Heart right ventricle (tissue), 16 donors: ENCODE data around the gene SNX24. TPM values are rescaled to one million over a fixed set of nuclear protein-coding genes. Genes with fewer than 3 reads are reported as not detected.

Experiments
- ATAC-seq, 8 donors: fragments of 200-7000 bp; cut with Tn5 transposase; one replicate each; pipeline ENCODE4 v1.9.1; 2020; ENCODE audit warnings: mild to moderate bottlenecking in 8 of 8, moderate library complexity in 8 of 8, moderate number of reproducible peaks in 1 of 8
- DNase-seq, 2 donors: peaks; one replicate each; pipeline ENCODE4 v3.0.0-alpha.2; 2020
- H3K27ac ChIP-seq, 10 donors: fragments of 200-600 bp; sonication (generic) in 2 of 10; one replicate each; pipeline versions ENCODE4 v1.5.0 to v1.8.0; 2020 to 2022; ENCODE audit warnings: mild to moderate bottlenecking in 3 of 10
- H3K27me3 ChIP-seq, 7 donors: fragments of 200-600 bp; one replicate each; pipeline ENCODE4 v1.8.0; 2021 to 2022; ENCODE audit warnings: mild to moderate bottlenecking in 2 of 7
- H3K36me3 ChIP-seq, 9 donors: fragments of 200-600 bp; sonication (generic) in 1 of 9; one replicate each; pipeline versions ENCODE4 v1.5.0 to v1.8.0; 2020 to 2022; ENCODE audit warnings: mild to moderate bottlenecking in 2 of 9
- H3K4me1 ChIP-seq, 9 donors: fragments of 200-600 bp; sonication (generic) in 1 of 9; one replicate each; pipeline versions ENCODE4 v1.5.0 to v1.8.0; 2020 to 2022; ENCODE audit warnings: mild to moderate bottlenecking in 4 of 9
- H3K4me3 ChIP-seq, 10 donors: fragments of 200-600 bp; sonication (generic) in 2 of 10; one replicate each; pipeline versions ENCODE4 v1.5.0 to v1.8.0; 2020 to 2022; ENCODE audit warnings: mild to moderate bottlenecking in 7 of 10, moderate library complexity in 2 of 10
- H3K9me3 ChIP-seq, 11 donors: fragments of 200-600 bp in 10 of 11; sonication (generic) in 2 of 11; one replicate each; pipeline versions ENCODE4 v1.5.0 to v1.8.0; 2013 to 2022; ENCODE audit warnings: mild to moderate bottlenecking in 2 of 11, control low read depth in 1 of 11, moderate library complexity in 1 of 11
- CTCF ChIP-seq, 9 donors: fragments of 200-600 bp; sonication (generic) in 2 of 9; IDR thresholded peaks; one replicate each; pipeline versions ENCODE4 v1.5.0 to v1.8.0; 2021 to 2022; ENCODE audit warnings: antibody characterized with exemption in 9 of 9, mild to moderate bottlenecking in 5 of 9, moderate library complexity in 1 of 9
- WGBS, 2 donors: extraction: QIAGEN DNeasy Blood & Tissue Kit; methylation state at CpG; one replicate each; pipeline ENCODE4 v1.1.7; 2013; ENCODE audit warnings: inconsistent platforms in 1 of 2; 5-methylcytosine and 5-hydroxymethylcytosine counted together
- intact Hi-C, 10 donors: fragments of 100-400 bp; cut with DNase I; formaldehyde crosslinking; loops; one replicate each; pipeline versions ENCODE4 v1.11.1 to v1.14.2; 2022
- polyA plus RNA-seq, 2 donors: library from polyadenylated mRNA; stranded (reverse); fragments of 200-250 nt; gene quantifications; one replicate each; pipeline ENCODE4 v1.2.3, GENCODE V29; 2013
- total RNA-seq, 10 donors: library from RNA; stranded (reverse); fragmentation: NEBNext Ultra II Directional in 3 of 10; extraction: Animal tissue kit (Norgen Biotek cat#: 25700) in 3 of 10; gene quantifications; one replicate each; pipeline versions ENCODE4 v1.2.1 to v1.2.4, GENCODE V29; 2021 to 2023
- donor health status: Arrhythmogenic right ventricular cardiomyopathy.
- donor health status: ischemic (EF 13 %, LVEDD 7.1; RV severe dilation, severe dysfunction).
- donor health status: healthy with polysubstance abuse.
- donor health status: DM: no; HTN: yes; CAD: no.
- donor health status: DM: no; HTN: no; CAD: no.
- donor health status: ischemic (EF 25% LVEDD 6.9; RV normal size, moderate dysfunction).
- donor health status: ischemic (EF 25% LVEDD 5.7; RV mildly dilated, moderate dysfunction).
- donor health status: healthy.
- donor health status: DM: yes; HTN: yes; CAD: no.
- donor health status: Ischemic cardiomyopathy.
- donor health status: ischemic (EF 35%, LVEDD 5.7; RV mildly dilated, moderate dysfunction).
- donor health status: nonischemic (EF 11% LVEDD 7.7; RV severe dilation, severe dysfunction).
- donor health status: DM: yes; HTN: yes; CAD: no.
- donor health status: PGD.
- donor health status: ischemic (EF 29% LVEDD 5.4; RV normal size, mild dysfunction).
- donor health status: nonischemic (EF 23%, LVEDD 6.1; RV moderate dilation, normal function).

The SNX24 gene
- total and polyA plus RNA-seq, 12 donors: 11.7 to 16.3 (median 13.8) TPM

GRCh38 chr5:122947372-122947771 lies 102.0 kb downstream of the SNX24 start:
- Histone ChIP-seq H3K27ac (no peak overlapping the region), H3K27me3 (no peaks in the 10 kb centered on the region), H3K36me3 (peaks cover 0 to 9% (median 0%) of the 10 kb centered on the region in 9 donors), H3K9me3 (no peaks in the 10 kb centered on the region), H3K4me1 (peaks cover 0 to 19% (median 0%) of the 10 kb centered on the region in 9 donors), H3K4me3 (no peak overlapping the region)
- no peak for TF ChIP-seq CTCF (IDR thresholded peaks at IDR 0.05)
- DNase-seq (no peak), ATAC-seq (no peak)
- WGBS, 2 donors: 90 to 96% methylated on average over 1 of the region's 1 CpG
- intact Hi-C loops: no loop called here

- Histone ChIP-seq H3K36me3 (peaks cover 0 to 9% (median 0%) of the 10 kb centered on the region in 9 donors), H3K27me3 (no peaks in the 10 kb centered on the region), H3K27ac (no peak overlapping the region), H3K9me3 (no peaks in the 10 kb centered on the region), H3K4me1 (peaks cover 0 to 15% (median 0%) of the 10 kb centered on the region in 9 donors), H3K4me3 (no peak overlapping the region)
- intact Hi-C loops: no loop called here
- no peak for ATAC-seq
- DNase-seq: no peak
- WGBS, 2 donors: 46 to 65% methylated on average over 3 of the region's 3 CpGs
- no peak for TF ChIP-seq CTCF (IDR thresholded peaks at IDR 0.05)
Observed at GRCh38 chr5:122947772-122948171, 102.4 kb downstream of the SNX24 start.

GRCh38 chr5:122948319-122948718 lies 102.9 kb downstream of the SNX24 start:
- DNase-seq: no peak
- Histone ChIP-seq H3K9me3 (no peaks in the 10 kb centered on the region), H3K4me3 (no peak overlapping the region), H3K36me3 (peaks cover 0 to 9% (median 0%) of the 10 kb centered on the region in 9 donors), H3K4me1 (peaks cover 0 to 9% (median 0%) of the 10 kb centered on the region in 9 donors), H3K27ac (no peak overlapping the region), H3K27me3 (no peaks in the 10 kb centered on the region)
- intact Hi-C loops: no loop called here
- WGBS, 2 donors: 94 to 95% methylated on average over 2 of the region's 2 CpGs
- no peak for TF ChIP-seq CTCF (IDR thresholded peaks at IDR 0.05)
- ATAC-seq: no peak

- Histone ChIP-seq H3K4me3 (no peak overlapping the region), H3K27ac (no peak overlapping the region), H3K4me1 (no peaks in the 10 kb centered on the region), H3K36me3 (peaks cover 0 to 16% (median 0%) of the 10 kb centered on the region in 9 donors), H3K9me3 (peaks cover 0 to 3% (median 0%) of the 10 kb centered on the region in 11 donors), H3K27me3 (no peaks in the 10 kb centered on the region)
- intact Hi-C loops: no loop called here
- no peak for ATAC-seq
- 95% methylated on average over 8 of the region's 8 CpGs for WGBS, 2 donors
- no peak for DNase-seq
- TF ChIP-seq CTCF (IDR thresholded peaks at IDR 0.05): no peak
Observed at GRCh38 chr5:122951658-122952057, 106.2 kb downstream of the SNX24 start.
